Suprapubic skin (tissue), 4 donors: ENCODE measurements around the gene KLHL41.

ENCODE experiments used
- CTCF ChIP-seq, 2 donors: fragments of 200-600 bp in 1 of 2; fragments of 450-650 bp in 1 of 2; sonication (generic) in 1 of 2; IDR thresholded peaks; one replicate each; pipeline ENCODE4 v1.5.1; 2016 to 2019; ENCODE audit warnings: antibody characterized with exemption in 2 of 2, mild to moderate bottlenecking in 1 of 2, moderate library complexity in 1 of 2
- POLR2A ChIP-seq, 2 donors: fragments of 450-650 bp; IDR thresholded peaks; one replicate each; pipeline ENCODE4 v1.6.1; 2017; ENCODE audit warnings: antibody characterized with exemption in 2 of 2, mild to moderate bottlenecking in 2 of 2, moderate library complexity in 2 of 2
- POLR2AphosphoS5 ChIP-seq, 3 donors: sonication (generic); formaldehyde crosslinking; IDR thresholded peaks; one replicate each; pipeline ENCODE4 v1.6.1; 2017; ENCODE audit warnings: antibody characterized with exemption in 3 of 3

- peak in 2 of 3 donors; percentile 13 to 45 for TF ChIP-seq POLR2AphosphoS5 (IDR thresholded peaks at IDR 0.05)
- TF ChIP-seq CTCF (IDR thresholded peaks at IDR 0.05): peak in 1 of 2 donors; percentile 25
- no peak for TF ChIP-seq POLR2A (IDR thresholded peaks at IDR 0.05)
Measured at GRCh38 chr2:169479257-169480078, 30.0 kb upstream of the KLHL41 start, which contains the start of gene BBS5.
